ENCODE data around the gene PEX11B. TPM values are rescaled to one million over a fixed set of nuclear protein-coding genes. Genes with fewer than 3 reads are reported as not detected.
"Not testable (repeated sequence)": the region's sequence is repeated elsewhere in the genome, so short reads cannot be mapped to it uniquely, and the experiment has no call there.

PEX11B gene
- total RNA-seq, 1 donor = 28.5 TPM

- H3K4me3 ChIP-seq (ENCODE audit: low read depth, low read length) = peak overlapping the region; percentile 88
- no peak for TF ChIP-seq CTCF (IDR thresholded peaks at IDR 0.05; ENCODE audit: insufficient read depth, low read depth, low read length)
- DNase-seq (ENCODE audit: low read depth) = no peak
Measured at GRCh38 chr1:145926686-145927062, 8.2 kb upstream of the PEX11B start.

GRCh38 chr1:145922266-145922665, 3.7 kb upstream of the PEX11B start:
- no peak for TF ChIP-seq CTCF (IDR thresholded peaks at IDR 0.05; ENCODE audit: insufficient read depth, low read depth, low read length)
- DNase-seq (ENCODE audit: low read depth) = no peak
- no peak overlapping the region for H3K4me3 ChIP-seq (ENCODE audit: low read depth, low read length)

GRCh38 chr1:145920297-145920696, 1.8 kb upstream of the PEX11B start:
- H3K4me3 ChIP-seq (ENCODE audit: low read depth, low read length); DNase-seq (ENCODE audit: low read depth): not testable (repeated sequence)

GRCh38 chr1:145918992-145919939, 749 bp upstream of the PEX11B start:
- TF ChIP-seq CTCF (IDR thresholded peaks at IDR 0.05; ENCODE audit: insufficient read depth, low read depth, low read length) = no peak
- H3K4me3 ChIP-seq (ENCODE audit: low read depth, low read length) = peak overlapping the region; percentile 88
- DNase-seq (ENCODE audit: low read depth) = peak; percentile 50

- no peak for DNase-seq (ENCODE audit: low read depth)
- peak overlapping the region; percentile 88 for H3K4me3 ChIP-seq (ENCODE audit: low read depth, low read length)
- no peak for TF ChIP-seq CTCF (IDR thresholded peaks at IDR 0.05; ENCODE audit: insufficient read depth, low read depth, low read length)
Measured at GRCh38 chr1:145917595-145917994, 922 bp downstream of the PEX11B start.

GRCh38 chr1:145916745-145917144, 1.8 kb downstream of the PEX11B start:
- H3K4me3 ChIP-seq (ENCODE audit: low read depth, low read length) = no peak overlapping the region
- no peak for DNase-seq (ENCODE audit: low read depth)
- TF ChIP-seq CTCF (IDR thresholded peaks at IDR 0.05; ENCODE audit: insufficient read depth, low read depth, low read length) = no peak

GRCh38 chr1:145912128-145912641, 6.3 kb downstream of the PEX11B start:
- no peak for DNase-seq (ENCODE audit: low read depth)
- H3K4me3 ChIP-seq (ENCODE audit: low read depth, low read length) = no peak overlapping the region
- TF ChIP-seq CTCF (IDR thresholded peaks at IDR 0.05; ENCODE audit: insufficient read depth, low read depth, low read length) = no peak

All from fibroblast of villous mesenchyme (primary cell).